OCI-LY7 (cell line): Measurements from ENCODE around the gene GPC4. TPM values are rescaled to one million over a fixed set of nuclear protein-coding genes. Genes with fewer than 3 reads are reported as not detected.

ENCODE experiments used
- BruUV-seq: library from RNA; stranded (reverse); fragments of 400-500 nt; replicated peaks from 2 replicates; lab custom pipeline; 2021; lab: Mats Ljungman, UMichigan
- CTCF ChIA-PET: fragments of 300-600 bp; sonication (Branson Sonifier 250); formaldehyde crosslinking; loops from one replicate; lab custom pipeline; 2022; ENCODE audit warnings: antibody characterized with exemption; ENCODE audit not compliant: unreplicated experiment; lab: Charles Lee
- POLR2A ChIA-PET: fragments of 300-600 bp; sonication (Branson Sonifier 250); formaldehyde crosslinking; loops from one replicate; lab custom pipeline; 2022; ENCODE audit warnings: antibody characterized with exemption; lab: Charles Lee
- DNase-seq: peaks from one replicate; pipeline ENCODE4 v3.0.0-alpha.2; 2015; ENCODE audit warnings: low spot score
- H2AFZ ChIP-seq: fragments of 200-600 bp; sonication (generic), shearing (Covaris generic); 2 replicates; pipeline ENCODE4 v1.6.1; 2014; ENCODE audit warnings: mild to moderate bottlenecking, antibody characterized with exemption, low read length, moderate library complexity
- H3K27ac ChIP-seq: fragments of 200-600 bp; sonication (generic); 2 replicates; pipeline ENCODE4 v1.5.1; 2014; ENCODE audit warnings: mixed run types, low read depth, mild to moderate bottlenecking, moderate library complexity, low read length, inconsistent platforms; ENCODE audit not compliant: poor library complexity, severe bottlenecking
- H3K36me3 ChIP-seq: fragments of 200-600 bp; sonication (generic); 2 replicates; pipeline ENCODE4 v1.6.1; 2014; ENCODE audit warnings: mild to moderate bottlenecking, antibody characterized with exemption, low read length, moderate library complexity, mixed read lengths; ENCODE audit not compliant: insufficient read depth
- H3K4me1 ChIP-seq: fragments of 200-600 bp; sonication (generic); 2 replicates; pipeline ENCODE4 v1.5.1; 2014; ENCODE audit warnings: mild to moderate bottlenecking, low read length; ENCODE audit not compliant: insufficient read depth, poor library complexity, severe bottlenecking
- H3K4me2 ChIP-seq: fragments of 200-600 bp; sonication (generic); 2 replicates; pipeline ENCODE4 v1.6.1; 2014; ENCODE audit warnings: mild to moderate bottlenecking, low read length
- H3K4me3 ChIP-seq: fragments of 200-600 bp; sonication (generic); 2 replicates; pipeline ENCODE4 v1.5.1; 2014; ENCODE audit warnings: mild to moderate bottlenecking, low read depth, low read length; ENCODE audit not compliant: poor library complexity, severe bottlenecking
- H3K79me2 ChIP-seq: fragments of 200-600 bp; sonication (generic); 2 replicates; pipeline ENCODE4 v1.6.1; 2016; ENCODE audit warnings: low read depth, mild to moderate bottlenecking, low read length, moderate library complexity, mixed read lengths; ENCODE audit not compliant: insufficient read depth
- H3K9me2 ChIP-seq: fragments of 200-600 bp; sonication (generic); 2 replicates; pipeline ENCODE4 v1.6.1; 2016; ENCODE audit warnings: mild to moderate bottlenecking, low read length, mixed read lengths; ENCODE audit not compliant: insufficient read depth
- H3K9me3 ChIP-seq: fragments of 200-600 bp; sonication (generic); 2 replicates; pipeline ENCODE4 v1.6.1; 2014; ENCODE audit warnings: mild to moderate bottlenecking, mixed run types, low read length, mixed read lengths
- H4K20me1 ChIP-seq: fragments of 200-600 bp; sonication (generic); 2 replicates; pipeline ENCODE4 v1.6.1; 2014; ENCODE audit warnings: mild to moderate bottlenecking, antibody characterized with exemption, low read length, moderate library complexity, mixed read lengths; ENCODE audit not compliant: insufficient read depth
- CTCF ChIP-seq: fragments of 200-600 bp; sonication (generic); conservative IDR thresholded peaks from 2 replicates; pipeline ENCODE4 v1.5.1; 2014; ENCODE audit warnings: mild to moderate bottlenecking, antibody characterized with exemption, low read length, moderate library complexity, mixed read lengths
- EZH2phosphoT487 ChIP-seq: fragments of 200-600 bp; sonication (generic); IDR thresholded peaks from 2 replicates; pipeline ENCODE4 v1.6.1; 2018; ENCODE audit warnings: low read depth, borderline replicate concordance, mild to moderate bottlenecking, mixed run types, antibody characterized with exemption, low read length, moderate library complexity, mixed read lengths
- intact Hi-C: fragments of 100-400 bp; cut with micrococcal nuclease; formaldehyde crosslinking; loops from one replicate; pipeline ENCODE4 v1.10.0; 2022; ENCODE audit not compliant: unreplicated experiment
- total RNA-seq, 2 experiments: library from RNA; depleted of rRNA in 1 of 2; stranded (reverse); fragments of >200 nt in 1 of 2; shearing (Covaris generic) in 1 of 2; gene quantifications; 2 replicates each; pipeline ENCODE4 v1.2.3, GENCODE V29; 2014 to 2022

The GPC4 gene
- total RNA-seq, 2 experiments from 2014 or later, result not detected

GRCh38 chrX:133440081-133440796 is 24.9 kb upstream of the GPC4 start:
- POLR2A ChIA-PET, result no interaction called here

GRCh38 chrX:133437766-133438165 is 22.5 kb upstream of the GPC4 start:
- Histone ChIP-seq H3K9me2 (no peaks in the 10 kb centered on the region), H3K79me2 (no peaks in the 10 kb centered on the region), H3K9me3 (no peaks in the 10 kb centered on the region), H3K4me3 (no peak overlapping the region), H3K4me2 (no peak overlapping the region), H2AFZ (no peak overlapping the region), H3K36me3 (no peaks in the 10 kb centered on the region), H4K20me1 (no peaks in the 10 kb centered on the region), H3K27ac (no peak overlapping the region), H3K4me1 (no peaks in the 10 kb centered on the region)
- DNase-seq, result no peak
- no peak for TF ChIP-seq EZH2phosphoT487
- no peak for TF ChIP-seq CTCF
- POLR2A ChIA-PET, result no interaction called here
- CTCF ChIA-PET, result no interaction called here
- BruUV-seq, result no TSS peak
- intact Hi-C loops, result no loop called here

More at GRCh38 chrX:133440081-133440796, 24.9 kb upstream of the GPC4 start:
- H3K4me2 ChIP-seq, result no peak overlapping the region
- no peaks in the 10 kb centered on the region for H4K20me1 ChIP-seq
- no peaks in the 10 kb centered on the region for H3K4me1 ChIP-seq
- H3K27ac ChIP-seq, result no peak overlapping the region
- H3K4me3 ChIP-seq, result no peak overlapping the region
- no peaks in the 10 kb centered on the region for H3K9me2 ChIP-seq
- no peaks in the 10 kb centered on the region for H3K36me3 ChIP-seq
- H2AFZ ChIP-seq, result no peak overlapping the region
- intact Hi-C loops, result no loop called here
- no peaks in the 10 kb centered on the region for H3K79me2 ChIP-seq
- CTCF ChIA-PET, result no interaction called here
- no peak for TF ChIP-seq EZH2phosphoT487
- no peak for TF ChIP-seq CTCF
- BruUV-seq, result no TSS peak
- no peaks in the 10 kb centered on the region for H3K9me3 ChIP-seq
- no peak for DNase-seq

GRCh38 chrX:133437356-133437755 is 22.1 kb upstream of the GPC4 start:
- Histone ChIP-seq H3K36me3 (no peaks in the 10 kb centered on the region), H3K79me2 (no peaks in the 10 kb centered on the region), H3K9me3 (no peaks in the 10 kb centered on the region), H3K4me3 (no peak overlapping the region), H3K4me2 (no peak overlapping the region), H4K20me1 (no peaks in the 10 kb centered on the region), H3K9me2 (no peaks in the 10 kb centered on the region), H2AFZ (no peak overlapping the region), H3K4me1 (no peaks in the 10 kb centered on the region), H3K27ac (no peak overlapping the region)
- intact Hi-C loops, result no loop called here
- TF ChIP-seq CTCF, result no peak
- no peak for TF ChIP-seq EZH2phosphoT487
- no TSS peak for BruUV-seq
- CTCF ChIA-PET, result no interaction called here
- no peak for DNase-seq
- POLR2A ChIA-PET, result no interaction called here
